Osteoblast (primary cell): ENCODE measurements around the gene MOCS2. TPM values are rescaled to one million over a fixed set of nuclear protein-coding genes. Genes with fewer than 3 reads are reported as not detected.

ENCODE experiments used
- DNase-seq: peaks from one replicate; pipeline ENCODE4 v3.0.0; 2011; ENCODE audit warnings: low spot score, mixed read lengths; ENCODE audit not compliant: insufficient read length; ENCODE audit errors: missing footprints
- H2AFZ ChIP-seq: 2 replicates; pipeline ENCODE4 v1.6.0; 2011; ENCODE audit warnings: mild to moderate bottlenecking, low read length
- H3K27ac ChIP-seq: 2 replicates; pipeline ENCODE4 v1.5.1; 2011; ENCODE audit warnings: mild to moderate bottlenecking, low read depth, low read length, moderate library complexity
- H3K27me3 ChIP-seq: 2 replicates; pipeline ENCODE4 v1.6.0; 2012; ENCODE audit warnings: mild to moderate bottlenecking, control low read depth, inconsistent platforms, low read length, moderate library complexity; ENCODE audit not compliant: insufficient read depth
- H3K36me3 ChIP-seq: 2 replicates; pipeline ENCODE4 v1.5.1; 2011; ENCODE audit warnings: mild to moderate bottlenecking, low read length, control low read depth, moderate library complexity; ENCODE audit not compliant: insufficient read depth
- H3K4me1 ChIP-seq: 2 replicates; pipeline ENCODE4 v1.5.1; 2011; ENCODE audit warnings: mild to moderate bottlenecking, low read length, control low read depth, moderate library complexity; ENCODE audit not compliant: insufficient read depth
- H3K4me2 ChIP-seq: 2 replicates; pipeline ENCODE4 v1.6.0; 2011; ENCODE audit warnings: mild to moderate bottlenecking, low read length; ENCODE audit not compliant: insufficient read depth
- H3K4me3 ChIP-seq: fragments of 200-600 bp; sonication (generic); 3 replicates; pipeline ENCODE4 v1.5.1; 2012; ENCODE audit warnings: mild to moderate bottlenecking, low read length, inconsistent platforms; ENCODE audit not compliant: insufficient read depth
- H3K79me2 ChIP-seq: 2 replicates; pipeline ENCODE4 v1.6.0; 2012; ENCODE audit warnings: mild to moderate bottlenecking, low read length, control low read depth, inconsistent platforms; ENCODE audit not compliant: insufficient read depth
- H3K9me3 ChIP-seq: 2 replicates; pipeline ENCODE4 v1.5.1; 2011; ENCODE audit warnings: low read depth, low read length, control low read depth
- H4K20me1 ChIP-seq: 2 replicates; pipeline ENCODE4 v1.6.0; 2012; ENCODE audit warnings: mild to moderate bottlenecking, low read length, control low read depth; ENCODE audit not compliant: insufficient read depth
- CTCF ChIP-seq: IDR thresholded peaks from 2 replicates; pipeline ENCODE4 v1.5.1; 2011; ENCODE audit warnings: mild to moderate bottlenecking, low read depth, low read length, moderate library complexity; ENCODE audit errors: extremely low read depth
- total RNA-seq: library from RNA; depleted of rRNA; stranded (reverse); fragments of >200 nt; gene quantifications from 2 replicates; pipeline ENCODE4 v1.2.3, GENCODE V29; 2012

MOCS2 gene
- total RNA-seq, 1 donor, result 42.3 TPM

GRCh38 chr5:53110156-53110555 is 599 bp upstream of the MOCS2 start:
- Histone ChIP-seq H3K27me3 (no peaks in the 10 kb centered on the region), H3K4me2 (peak overlapping the region; percentile 81), H3K9me3 (no peaks in the 10 kb centered on the region), H4K20me1 (peaks cover 2% of the 10 kb centered on the region), H2AFZ (peak overlapping the region; percentile 98), H3K27ac (peak overlapping the region; percentile 53), H3K4me3 (peak overlapping the region; percentile 88), H3K36me3 (peaks cover 5% of the 10 kb centered on the region), H3K79me2 (peaks cover 32% of the 10 kb centered on the region), H3K4me1 (peaks cover 11% of the 10 kb centered on the region)
- DNase-seq, result no peak
- TF ChIP-seq CTCF, result no peak

- peaks cover 11% of the 10 kb centered on the region for H3K4me1 ChIP-seq
- TF ChIP-seq CTCF, result no peak
- H3K27me3 ChIP-seq, result no peaks in the 10 kb centered on the region
- peaks cover 2% of the 10 kb centered on the region for H4K20me1 ChIP-seq
- peak overlapping the region; percentile 4 for H3K27ac ChIP-seq
- H3K79me2 ChIP-seq, result peaks cover 36% of the 10 kb centered on the region
- DNase-seq, result no peak
- H2AFZ ChIP-seq, result peak overlapping the region; percentile 98
- H3K36me3 ChIP-seq, result peaks cover 5% of the 10 kb centered on the region
- H3K4me2 ChIP-seq, result peak overlapping the region; percentile 81
- H3K9me3 ChIP-seq, result no peaks in the 10 kb centered on the region
- H3K4me3 ChIP-seq, result peak overlapping the region; percentile 88
Measured at GRCh38 chr5:53109056-53109442, 508 bp downstream of the MOCS2 start.

GRCh38 chr5:53105611-53106300 is 3.8 kb downstream of the MOCS2 start:
- Histone ChIP-seq H3K27me3 (no peaks in the 10 kb centered on the region), H3K4me2 (no peak overlapping the region), H3K79me2 (peaks cover 34% of the 10 kb centered on the region), H3K27ac (no peak overlapping the region), H3K4me1 (peaks cover 11% of the 10 kb centered on the region), H3K9me3 (no peaks in the 10 kb centered on the region), H2AFZ (no peak overlapping the region), H4K20me1 (peaks cover 2% of the 10 kb centered on the region), H3K4me3 (no peak overlapping the region), H3K36me3 (peaks cover 23% of the 10 kb centered on the region)
- no peak for TF ChIP-seq CTCF
- no peak for DNase-seq

GRCh38 chr5:53100606-53101005 is 9.0 kb downstream of the MOCS2 start:
- H3K4me1 ChIP-seq, result peaks cover 8% of the 10 kb centered on the region
- DNase-seq, result no peak
- peaks cover 29% of the 10 kb centered on the region for H3K36me3 ChIP-seq
- H3K27ac ChIP-seq, result no peak overlapping the region
- H3K79me2 ChIP-seq, result peaks cover 4% of the 10 kb centered on the region
- no peak for TF ChIP-seq CTCF
- H3K9me3 ChIP-seq, result no peaks in the 10 kb centered on the region
- no peak overlapping the region for H3K4me2 ChIP-seq
- no peaks in the 10 kb centered on the region for H3K27me3 ChIP-seq
- H4K20me1 ChIP-seq, result no peaks in the 10 kb centered on the region
- H3K4me3 ChIP-seq, result no peak overlapping the region
- no peak overlapping the region for H2AFZ ChIP-seq
